Activated CD4-positive, alpha-beta T cell treated with anti-CD3 and anti-CD28 coated beads for 1 hour (primary cell): ENCODE data around the gene KRTDAP.

ENCODE experiments used
- DNase-seq: peaks from one replicate; pipeline ENCODE4 v3.0.0-alpha.2; 2020

The KRTDAP gene

DNA sequence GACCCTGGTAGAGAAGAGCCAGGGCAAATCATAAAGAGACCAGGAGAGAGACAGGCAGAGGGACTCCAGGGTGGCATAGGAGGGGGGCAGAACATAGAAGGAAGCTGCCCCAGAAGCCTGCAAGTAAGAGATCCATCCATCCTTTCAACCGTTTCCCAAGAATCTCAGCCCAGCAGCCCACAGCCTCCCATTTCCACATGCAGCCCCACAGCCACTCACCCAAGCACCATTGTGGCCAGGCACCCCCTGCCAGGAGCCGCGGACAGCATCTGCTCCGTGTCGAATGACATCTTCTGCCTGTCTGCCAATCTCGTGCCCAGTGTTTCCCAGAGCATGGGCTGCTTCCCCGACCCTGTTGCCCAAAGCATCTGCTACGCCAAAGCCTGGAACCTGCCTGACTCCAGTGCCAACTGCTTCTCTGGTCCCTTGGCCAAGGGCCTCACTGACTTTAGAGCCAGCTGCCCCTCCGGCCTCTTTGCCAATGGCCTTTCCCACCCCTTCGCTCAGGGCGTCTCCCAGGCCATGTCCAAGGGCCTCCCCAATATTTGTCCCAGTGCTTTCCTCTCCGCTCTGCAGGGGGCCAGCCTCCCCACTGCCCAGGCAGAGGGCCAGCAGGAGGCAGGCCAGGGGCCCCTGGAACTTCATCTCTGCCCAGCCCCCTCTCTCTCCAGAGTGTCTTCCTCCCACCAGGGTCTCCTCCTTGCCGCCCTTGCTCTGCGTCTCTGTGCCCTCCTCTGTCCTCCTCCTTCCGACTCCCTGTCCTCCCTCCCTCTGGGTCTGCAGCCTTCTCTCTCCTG, 22.8 kb upstream of the KRTDAP start:
- DNase-seq: no peak

DNA sequence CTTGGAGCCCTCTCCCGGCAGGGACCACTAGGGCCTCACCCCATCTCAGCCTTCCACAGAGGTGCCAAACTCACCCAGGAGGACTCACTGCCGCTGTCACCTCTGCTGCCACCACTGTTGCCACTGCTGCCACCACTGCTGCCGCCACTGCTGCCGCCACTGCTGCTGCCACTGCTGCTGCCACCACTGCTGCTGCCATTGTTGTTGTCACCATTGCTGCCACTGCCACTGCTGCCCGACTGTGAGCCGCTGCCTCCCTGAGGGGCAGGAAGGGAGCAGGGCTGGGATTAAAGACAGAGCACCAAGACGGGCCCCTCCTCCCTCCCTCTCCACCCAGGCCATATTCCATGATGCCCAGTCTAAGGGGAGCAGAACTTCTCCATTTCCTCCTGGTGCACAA, 21.1 kb upstream of the KRTDAP start:
- no peak for DNase-seq

DNA sequence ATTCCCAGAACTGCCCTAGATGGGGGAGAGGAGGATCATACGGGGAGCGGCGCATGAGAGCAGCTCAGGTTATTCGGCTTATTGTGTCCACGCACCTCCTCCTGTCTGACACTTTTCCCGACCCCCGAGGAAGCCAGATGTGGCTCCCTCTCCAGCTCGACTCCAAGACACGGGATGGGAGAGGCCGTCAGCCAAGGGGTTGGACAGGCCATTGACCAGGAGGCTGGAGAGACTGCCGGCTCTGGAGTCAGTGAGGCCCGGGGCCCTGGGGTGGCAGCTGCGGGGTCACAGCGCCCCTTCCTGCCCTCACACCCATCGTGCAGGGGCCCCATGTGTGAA, 20.3 kb upstream of the KRTDAP start:
- no peak for DNase-seq

DNA sequence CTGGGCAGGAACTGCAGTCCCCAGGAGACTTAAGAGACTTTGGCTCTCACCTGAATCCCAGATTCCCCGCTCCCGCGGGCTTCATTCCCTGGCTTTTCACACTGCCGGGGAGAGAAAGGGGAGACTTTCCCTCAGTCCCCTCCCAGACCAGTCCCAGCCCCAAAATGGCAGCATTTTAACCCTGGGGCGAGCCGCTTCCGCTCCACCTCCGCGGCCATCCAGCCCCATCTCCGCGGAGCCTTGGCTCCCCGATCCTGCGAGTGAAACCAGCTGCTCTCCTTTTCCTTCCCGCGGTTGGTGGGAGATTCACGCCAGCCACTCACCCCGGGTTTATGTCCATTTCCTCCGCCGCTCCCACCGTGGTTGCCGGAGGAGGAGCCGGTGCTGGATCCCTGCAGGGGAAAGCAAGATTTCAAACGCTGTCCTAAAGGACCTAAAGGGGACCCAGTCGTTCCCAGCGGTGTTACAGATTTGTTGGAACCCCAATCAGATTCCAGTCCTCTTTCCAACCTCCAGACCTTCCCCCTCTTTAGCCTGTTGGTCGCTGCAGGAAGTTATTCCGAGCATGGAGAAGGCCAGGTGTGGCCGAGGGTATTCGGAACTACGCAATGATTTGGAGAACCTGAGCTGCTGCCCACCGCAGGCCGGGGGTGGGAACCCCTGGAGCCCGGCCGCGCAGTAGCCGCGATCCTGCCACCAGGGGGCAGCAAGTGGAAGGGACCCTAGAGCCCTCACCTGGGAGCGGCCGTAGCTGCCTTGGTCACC, 19.8 kb upstream of the KRTDAP start:
- peak; percentile 57 for DNase-seq

DNA sequence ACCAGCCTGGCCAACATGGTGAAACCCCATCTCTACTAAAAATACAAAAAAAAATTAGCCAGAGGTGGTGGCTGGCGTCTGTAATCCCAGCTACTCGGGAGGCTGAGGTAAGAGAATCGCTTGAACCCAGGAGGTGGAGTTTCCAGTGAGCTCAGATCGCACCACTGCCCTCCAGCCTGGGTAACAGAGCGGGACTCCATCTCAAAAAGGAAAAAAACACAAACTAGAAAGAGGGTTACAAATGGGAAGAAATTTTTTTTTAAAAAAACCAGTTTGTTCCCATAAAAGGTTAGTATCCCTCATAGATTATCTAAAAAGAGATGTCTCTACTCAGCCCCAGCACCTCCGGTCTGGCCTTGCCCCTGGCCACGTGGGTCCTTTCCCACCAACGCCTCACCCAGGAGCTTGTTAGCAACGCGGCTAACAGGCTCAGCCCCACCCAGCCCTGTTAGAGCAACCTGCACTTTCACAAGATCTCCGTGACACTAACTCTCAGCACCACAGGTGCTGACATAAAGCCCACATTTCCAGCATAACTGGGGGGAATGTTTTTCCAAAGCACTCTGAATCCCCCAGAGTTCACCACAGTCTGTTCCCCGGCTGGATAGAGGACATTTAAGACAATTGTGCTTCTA, 18.9 kb upstream of the KRTDAP start:
- no peak for DNase-seq

DNA sequence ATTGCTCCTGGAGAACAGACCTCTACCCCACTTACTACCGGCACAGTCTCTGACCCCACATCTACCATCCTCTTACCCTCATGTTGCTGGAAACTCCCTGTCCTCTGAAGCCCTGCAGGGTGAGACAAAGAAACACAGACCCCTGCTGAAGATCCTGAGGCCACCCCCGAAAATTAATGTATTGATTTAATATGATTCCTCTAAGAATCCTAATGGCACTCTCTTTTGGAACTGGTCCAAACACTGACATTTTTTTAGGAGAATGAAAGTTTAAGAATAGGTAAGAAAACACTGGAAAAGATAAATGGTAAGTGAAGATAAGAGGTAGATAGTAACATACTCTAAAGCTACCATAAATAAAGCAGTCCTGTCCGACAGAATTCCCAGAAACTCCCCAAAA, 17.9 kb upstream of the KRTDAP start:
- no peak for DNase-seq

DNA sequence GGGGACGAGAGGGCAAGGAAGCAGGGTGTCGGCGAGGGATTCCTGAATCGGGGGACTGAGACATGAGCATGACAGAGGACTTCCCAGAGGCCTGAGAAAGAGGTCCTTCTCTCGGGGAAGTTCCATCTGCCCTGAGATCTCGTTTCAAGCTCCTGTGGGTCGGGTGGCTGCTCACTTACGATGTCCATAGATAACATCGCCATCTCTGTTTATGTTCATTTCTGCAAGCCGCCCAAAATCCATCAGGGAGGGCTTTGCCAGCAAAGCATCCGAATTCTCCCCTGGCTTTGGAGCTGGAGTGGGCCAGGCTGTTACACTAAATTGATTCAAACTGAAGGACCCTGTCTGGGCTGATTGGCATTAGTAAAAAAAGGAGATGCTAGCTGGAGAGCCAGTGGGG, 17.3 kb upstream of the KRTDAP start:
- DNase-seq: no peak

DNA sequence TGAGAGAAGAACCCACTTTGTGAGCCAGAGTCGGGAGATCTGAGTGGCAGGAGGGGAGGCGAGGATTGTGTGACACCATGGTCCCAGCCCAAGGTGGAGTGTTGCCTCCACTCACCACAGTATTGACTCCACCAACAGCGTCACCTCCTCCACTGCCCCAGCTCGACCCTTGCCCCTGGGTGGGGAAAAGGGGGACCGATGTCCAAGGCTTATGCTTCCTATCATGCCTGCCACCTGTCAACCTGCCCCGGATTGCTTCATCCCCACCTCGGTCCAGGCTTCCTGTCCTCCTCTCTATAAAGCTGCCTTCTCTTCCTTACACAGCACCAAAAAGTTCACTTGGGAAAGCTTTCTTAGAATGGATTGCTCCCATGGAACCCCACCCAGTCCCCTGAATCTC, 15.7 kb upstream of the KRTDAP start:
- DNase-seq: no peak

DNA sequence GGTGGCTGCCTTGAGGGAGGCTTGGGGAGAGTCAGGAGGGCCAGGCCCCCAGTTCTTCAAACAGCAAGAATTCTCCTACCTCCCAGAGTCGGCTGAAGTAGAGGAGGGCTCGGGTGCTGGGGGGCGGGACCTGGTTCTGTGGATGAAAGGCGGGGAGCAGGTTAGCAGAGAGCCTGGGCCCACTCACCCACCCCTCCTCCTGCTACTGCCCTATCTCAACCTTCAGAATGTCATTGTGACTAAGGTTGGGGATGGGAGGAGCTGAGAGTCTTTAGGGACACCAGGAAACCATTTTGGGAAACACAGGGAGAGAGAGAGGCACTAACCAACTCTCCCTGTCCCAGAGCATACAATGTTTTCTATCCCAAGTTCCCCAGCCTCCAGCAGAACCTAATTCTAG, 12.5 kb upstream of the KRTDAP start:
- DNase-seq: no peak

DNA sequence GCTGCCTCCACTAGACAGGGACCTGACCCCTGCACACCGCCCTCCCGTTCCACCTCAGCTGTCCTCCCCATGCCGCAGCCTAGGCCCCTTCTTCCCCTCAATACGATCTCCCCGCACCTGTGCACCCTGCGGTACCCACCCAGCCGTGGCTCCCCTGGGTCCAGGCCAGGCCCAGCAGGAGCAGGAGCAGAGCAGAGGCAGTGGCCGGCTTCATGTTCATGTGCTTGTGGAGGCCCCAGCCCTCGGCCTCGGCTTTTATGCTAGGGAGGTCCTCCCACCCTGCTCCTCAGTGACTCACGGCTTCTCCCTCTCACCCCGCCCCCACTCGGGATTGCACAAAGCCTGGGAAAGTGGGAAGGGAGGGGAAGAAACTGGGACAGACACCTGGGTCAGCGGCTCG, 11.4 kb upstream of the KRTDAP start:
- DNase-seq: no peak

DNA sequence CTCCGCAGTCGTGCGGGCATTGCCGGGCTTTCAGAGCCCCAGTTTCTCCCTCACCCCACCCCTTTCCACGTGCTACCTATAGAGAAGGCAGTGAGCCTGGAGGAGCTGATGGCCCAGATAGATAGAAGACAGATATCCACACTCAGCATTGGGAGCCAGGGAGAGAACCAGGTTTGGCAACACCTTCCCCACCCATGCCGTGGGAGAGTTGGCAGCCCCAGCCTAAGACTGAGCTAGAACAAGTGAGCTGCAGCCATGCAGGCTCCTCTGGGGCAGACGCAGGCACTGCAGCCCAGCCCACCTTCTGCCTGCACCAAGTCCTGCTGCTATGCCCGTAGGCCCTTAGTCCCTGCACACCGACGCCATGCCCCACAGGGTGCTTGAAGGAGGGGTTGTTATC, 10.3 kb upstream of the KRTDAP start:
- no peak for DNase-seq

DNA sequence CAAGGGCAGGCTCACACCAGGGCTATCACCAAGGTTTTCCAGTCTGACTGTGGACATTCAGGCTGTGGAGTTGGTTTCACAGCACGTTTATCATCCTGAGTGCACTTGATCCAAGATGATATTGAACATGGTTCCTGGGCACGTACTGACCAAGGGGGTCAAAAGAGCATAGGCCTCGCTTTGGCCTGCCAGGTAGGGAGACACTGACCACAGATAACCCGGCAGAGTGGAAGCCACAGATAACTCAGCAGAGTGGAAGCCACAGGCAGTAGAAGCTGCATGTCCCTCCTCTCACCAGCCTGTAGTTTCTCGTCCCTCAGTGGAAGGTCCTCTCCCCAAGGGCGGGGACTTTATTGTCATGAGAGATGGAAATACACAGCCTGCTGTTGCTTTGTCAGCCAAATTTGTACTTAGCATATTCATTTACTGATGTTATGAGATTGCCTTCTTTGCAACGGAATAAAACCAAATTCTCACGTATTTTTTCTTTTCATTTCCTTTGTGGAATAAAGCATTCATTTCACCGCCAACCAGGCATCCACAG, 8.8 kb upstream of the KRTDAP start:
- DNase-seq: no peak

DNA sequence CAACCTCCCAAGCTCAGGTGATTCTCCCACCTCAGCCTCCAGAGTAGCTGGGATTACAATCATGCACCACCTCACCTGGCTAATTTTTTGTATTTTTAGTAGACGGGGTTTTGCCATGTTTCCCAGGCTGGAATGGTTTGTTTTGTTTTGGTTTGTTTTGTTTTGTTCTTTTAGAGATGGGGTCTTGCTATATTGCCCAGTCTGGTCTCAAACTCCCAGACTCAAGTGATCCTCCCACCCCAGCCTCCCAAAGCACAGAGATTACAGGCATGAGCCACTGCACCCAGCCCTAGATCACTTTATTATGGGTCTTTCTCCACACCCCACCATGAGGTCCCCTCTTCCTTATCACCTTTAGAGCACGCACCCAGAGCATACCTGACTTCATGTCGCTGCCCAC, 8.0 kb upstream of the KRTDAP start:
- no peak for DNase-seq

DNA sequence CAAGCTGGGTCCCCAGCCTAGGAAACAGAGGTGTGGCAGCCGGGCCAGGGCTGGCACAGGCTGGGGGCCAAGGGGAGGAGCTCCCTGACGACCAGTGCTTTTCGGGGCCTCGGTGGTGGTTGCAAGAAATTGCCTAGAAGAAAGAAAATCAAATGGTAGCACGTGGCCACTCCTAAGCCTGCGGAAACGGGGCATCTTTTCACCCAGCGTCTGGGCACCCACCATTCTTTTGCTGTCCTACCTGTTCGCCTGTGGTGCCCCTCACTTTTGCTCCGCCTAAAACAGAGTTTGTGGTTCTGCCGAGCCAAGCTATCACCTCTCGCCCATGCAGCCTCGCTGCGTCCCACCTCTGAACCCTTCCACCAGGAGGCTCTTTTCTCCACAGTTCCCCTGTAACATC, 7.1 kb upstream of the KRTDAP start:
- DNase-seq: no peak

DNA sequence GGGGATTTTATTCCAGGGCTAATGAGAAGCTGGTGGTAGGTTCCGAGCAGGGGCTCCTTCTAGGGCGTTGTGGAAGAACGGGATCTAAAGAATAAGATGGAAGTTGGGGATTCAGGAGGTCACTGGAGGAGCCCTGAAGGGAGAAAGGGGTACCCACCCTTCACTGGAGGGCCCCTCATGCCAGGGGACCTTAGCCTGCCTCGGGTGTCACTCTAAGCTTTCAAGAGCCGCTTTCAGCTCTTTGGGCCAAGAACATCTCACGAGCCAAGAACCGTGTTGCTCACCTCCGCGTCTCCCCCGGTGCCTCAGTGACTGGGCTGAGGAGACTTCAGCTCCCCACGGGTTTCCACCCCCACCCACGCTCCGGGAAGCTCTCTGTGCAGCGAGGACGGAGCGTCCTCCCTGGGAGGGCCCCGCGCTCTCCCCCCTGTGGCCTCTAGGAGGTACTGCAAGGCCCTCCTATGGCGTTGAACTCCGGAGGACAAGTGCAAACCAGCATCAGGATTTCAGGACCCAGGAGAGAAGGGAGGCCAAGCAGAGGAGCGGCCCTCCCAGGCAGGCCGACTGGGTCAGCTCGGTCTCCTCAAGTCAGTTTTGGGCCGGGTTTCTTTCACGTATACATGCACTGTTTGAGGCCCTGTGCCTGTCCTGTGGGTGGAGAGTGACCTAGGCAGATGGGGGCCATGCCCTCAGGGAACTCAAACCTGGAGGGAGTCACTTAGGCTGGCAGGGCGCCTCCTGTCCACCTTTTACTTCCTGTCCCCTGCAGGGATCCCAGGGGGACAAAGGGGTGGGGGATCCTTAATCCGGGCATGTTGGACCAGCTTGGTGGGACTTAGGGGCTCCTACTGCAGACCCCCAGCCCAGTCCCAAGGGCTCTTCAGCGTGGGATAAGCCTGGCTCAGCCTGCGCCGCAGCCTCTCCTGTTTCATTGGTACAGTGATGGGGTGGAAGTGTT, 5.1 kb upstream of the KRTDAP start:
- peak; percentile 65 for DNase-seq

DNA sequence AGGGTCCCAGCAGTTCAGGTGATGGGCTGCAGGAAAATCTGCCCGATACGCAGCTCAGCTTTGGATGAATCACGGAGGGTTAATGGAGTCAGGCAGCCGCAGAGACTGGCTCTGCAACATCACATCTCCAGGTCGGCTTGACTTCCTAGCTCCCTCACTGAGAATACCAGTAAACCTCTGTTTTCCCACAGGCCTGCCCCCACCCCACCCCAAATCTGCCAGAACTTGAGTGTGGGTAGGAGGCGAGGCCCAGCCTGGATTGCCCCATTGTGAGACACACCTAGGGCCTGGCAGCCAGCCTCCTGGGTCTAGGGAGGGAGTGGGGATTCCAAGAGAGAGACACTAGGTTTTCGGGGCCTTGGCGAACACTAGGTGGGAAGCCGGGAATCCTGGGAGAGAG, 3.7 kb upstream of the KRTDAP start:
- DNase-seq: no peak

DNA sequence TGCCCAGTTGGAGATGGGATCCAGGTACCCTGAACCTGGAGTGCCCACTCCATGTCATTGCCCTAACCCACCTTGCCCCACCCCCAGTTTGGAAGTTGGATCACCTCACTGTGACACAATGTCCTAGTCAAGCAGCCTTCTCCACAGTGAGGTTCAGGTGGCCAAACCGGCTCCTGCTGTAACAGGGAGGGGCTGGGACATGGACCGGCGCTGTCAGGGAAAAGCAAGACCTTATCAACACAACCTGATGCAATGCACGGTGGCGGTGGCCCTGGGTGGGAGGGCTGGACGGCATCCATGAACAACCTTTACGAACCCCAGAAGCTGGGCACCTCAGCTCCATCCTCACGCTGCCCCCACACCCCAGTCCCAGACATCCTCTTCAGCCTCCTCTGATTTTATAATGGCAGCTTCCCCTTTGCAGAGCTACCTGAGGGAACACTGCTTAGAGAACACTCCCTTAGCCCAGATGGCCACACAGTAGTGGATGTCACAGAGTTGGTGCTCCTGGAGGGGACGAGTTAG, 1.6 kb upstream of the KRTDAP start:
- DNase-seq: no peak

DNA sequence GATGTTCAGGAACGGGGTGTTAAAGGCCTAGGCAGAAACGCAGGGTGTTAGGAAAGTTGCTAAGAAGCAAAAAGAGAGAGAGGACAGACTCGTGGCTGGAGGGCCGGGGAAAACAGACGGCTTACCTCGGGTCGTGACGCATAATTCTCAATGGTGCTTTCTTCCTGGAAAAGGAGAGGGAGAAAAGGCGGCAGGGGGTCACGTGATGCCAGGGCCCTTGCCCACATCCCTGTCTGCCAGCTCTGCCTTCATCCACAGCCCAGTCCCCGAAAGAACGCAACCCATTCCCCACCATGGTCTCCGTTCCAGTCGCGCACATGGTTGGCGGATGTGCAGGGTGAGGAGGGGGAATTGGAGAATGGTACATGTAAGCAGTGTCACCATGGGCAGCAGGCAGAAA, 1.6 kb downstream of the KRTDAP start:
- no peak for DNase-seq

DNA sequence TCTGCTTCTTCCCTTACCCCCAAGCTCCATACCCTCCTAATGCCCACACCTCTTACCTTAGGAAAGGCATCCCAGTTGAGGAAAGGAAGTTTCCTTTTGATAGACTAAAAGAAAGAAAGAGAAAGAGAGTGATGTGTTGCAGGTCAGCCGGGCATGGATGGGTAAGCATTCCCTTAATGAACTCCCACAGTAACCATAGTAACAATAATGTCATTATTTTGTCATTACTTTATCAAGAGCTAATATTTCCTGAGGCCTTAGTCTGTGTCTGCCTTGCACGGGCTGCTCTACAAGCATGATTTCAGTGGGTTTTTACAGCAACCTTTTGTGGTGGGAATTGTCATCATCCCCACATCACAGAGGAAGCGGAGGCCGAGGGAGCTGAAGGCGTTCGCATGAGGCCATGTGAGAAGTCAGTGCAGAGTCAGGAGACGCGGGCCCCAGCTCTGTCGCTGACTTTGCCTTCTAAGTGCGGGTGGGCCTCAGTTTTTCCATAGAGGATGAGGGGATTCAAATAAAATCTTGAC, 2.5 kb downstream of the KRTDAP start:
- DNase-seq: no peak

DNA sequence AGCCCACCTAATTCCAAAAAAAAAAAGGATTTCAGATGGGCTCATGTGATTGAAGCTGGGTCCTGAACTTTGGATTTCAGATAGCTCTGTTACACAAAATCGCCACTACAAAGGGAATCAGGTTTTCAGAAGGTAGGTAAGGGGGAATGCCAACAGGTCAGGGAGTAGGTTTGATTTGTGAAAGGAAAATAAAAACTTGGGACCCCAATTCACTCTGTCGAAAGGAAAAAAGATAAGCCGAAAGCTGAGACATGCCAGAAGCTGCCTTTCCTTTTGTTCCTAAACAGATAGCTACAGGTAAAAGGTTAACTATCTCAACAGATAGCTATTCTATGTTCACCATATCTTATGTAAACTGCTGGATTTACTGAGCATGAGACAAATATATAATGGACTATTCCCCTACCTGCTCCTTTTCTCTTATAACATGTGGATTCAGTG, 4.0 kb downstream of the KRTDAP start:
- no peak for DNase-seq

DNA sequence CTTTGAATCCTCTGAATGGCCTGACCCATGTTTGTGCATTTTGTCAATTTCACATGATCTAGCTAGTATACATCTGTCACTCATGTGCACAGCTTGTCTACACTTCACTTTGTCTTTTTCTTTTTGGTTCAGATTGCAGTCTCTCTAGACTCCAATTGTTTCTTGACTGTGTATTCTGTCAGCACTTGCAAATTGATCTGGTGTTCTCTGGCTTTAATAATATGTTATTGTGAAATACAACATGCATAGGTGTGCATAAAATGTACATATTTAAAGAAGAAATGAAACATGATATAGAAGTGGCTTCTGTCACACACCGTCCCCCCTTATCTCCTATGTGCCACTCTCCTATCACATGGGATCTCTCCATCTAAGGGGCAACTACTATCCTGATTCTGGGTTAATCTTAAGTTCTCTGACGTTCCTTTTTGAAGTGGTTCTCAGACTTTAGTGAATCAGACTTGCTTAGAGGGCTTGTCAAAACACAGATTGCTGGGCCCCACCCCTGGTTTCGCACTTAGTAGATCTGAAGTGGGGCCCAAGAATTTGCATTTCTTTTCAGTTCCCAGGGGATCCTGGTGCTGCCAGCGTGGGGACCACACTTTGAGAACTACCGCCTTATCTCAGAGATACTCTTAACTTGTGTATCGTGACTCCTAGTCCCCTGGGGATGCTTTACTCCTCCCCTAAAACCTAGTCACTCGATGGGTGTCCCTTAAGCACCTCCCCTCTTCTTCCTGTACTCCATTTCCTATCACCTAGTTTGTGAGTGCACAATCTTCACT, 5.8 kb downstream of the KRTDAP start:
- DNase-seq: no peak
